ENCODE results near the gene PCDHGC5.

DNA sequence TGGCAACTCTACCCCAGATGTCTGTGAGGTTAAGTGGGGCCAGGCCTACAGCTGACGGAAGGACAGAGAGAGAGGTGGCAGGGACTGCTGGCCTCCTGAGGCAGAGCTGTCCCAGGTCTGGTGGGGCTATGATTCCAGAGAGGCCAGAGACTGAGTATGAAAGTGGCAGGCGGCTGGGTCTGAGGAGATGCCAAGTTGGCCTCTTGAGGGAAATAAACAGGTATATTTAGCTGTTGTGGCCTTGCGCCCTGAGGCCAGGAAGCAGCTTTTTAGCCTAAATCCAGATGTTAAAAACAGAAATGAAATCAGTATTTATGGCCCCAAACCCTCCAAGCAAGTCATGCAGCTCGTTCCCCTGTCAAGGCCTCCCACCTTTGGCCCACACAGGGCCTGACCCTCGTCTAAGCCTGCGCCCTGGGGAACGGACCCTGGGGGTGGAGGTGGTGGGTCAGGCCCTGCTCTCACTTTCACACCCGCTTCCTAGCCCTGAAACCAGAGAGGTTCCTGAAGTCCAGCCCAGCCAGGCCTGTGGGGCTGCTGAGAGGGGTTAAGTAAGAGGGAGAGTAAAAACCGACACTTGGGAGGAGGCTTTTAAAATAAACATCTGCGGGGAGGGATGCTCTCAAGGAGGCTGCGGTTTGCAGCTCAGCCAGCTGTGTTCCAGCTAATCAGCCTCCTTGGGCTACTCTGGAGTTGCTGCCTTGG, 18.7 kb downstream of the PCDHGC5 start:
- TF ChIP-seq, protein P1, sequence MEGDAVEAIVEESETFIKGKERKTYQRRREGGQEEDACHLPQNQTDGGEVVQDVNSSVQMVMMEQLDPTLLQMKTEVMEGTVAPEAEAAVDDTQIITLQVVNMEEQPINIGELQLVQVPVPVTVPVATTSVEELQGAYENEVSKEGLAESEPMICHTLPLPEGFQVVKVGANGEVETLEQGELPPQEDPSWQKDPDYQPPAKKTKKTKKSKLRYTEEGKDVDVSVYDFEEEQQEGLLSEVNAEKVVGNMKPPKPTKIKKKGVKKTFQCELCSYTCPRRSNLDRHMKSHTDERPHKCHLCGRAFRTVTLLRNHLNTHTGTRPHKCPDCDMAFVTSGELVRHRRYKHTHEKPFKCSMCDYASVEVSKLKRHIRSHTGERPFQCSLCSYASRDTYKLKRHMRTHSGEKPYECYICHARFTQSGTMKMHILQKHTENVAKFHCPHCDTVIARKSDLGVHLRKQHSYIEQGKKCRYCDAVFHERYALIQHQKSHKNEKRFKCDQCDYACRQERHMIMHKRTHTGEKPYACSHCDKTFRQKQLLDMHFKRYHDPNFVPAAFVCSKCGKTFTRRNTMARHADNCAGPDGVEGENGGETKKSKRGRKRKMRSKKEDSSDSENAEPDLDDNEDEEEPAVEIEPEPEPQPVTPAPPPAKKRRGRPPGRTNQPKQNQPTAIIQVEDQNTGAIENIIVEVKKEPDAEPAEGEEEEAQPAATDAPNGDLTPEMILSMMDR (IDR thresholded peaks at IDR 0.05; ENCODE audit: insufficient read depth, low read depth, low read length): no peak
- no peak for TF ChIP-seq EZH2 (IDR thresholded peaks at IDR 0.05; ENCODE audit: insufficient read depth, low read length)
